GM18951 (cell line): ENCODE results near the gene TFDP1.
"Not testable (repeated sequence)": the region's sequence is repeated elsewhere in the genome, so short reads cannot be mapped to it uniquely, and the experiment has no call there.

Experiments
- POLR2A ChIP-seq: IDR thresholded peaks from 4 replicates; pipeline ENCODE4 v1.6.1; 2011; ENCODE audit warnings: mild to moderate bottlenecking; ENCODE audit not compliant: insufficient read length, insufficient read depth; ENCODE audit errors: extremely low read depth
- in situ Hi-C: fragments of 300-500 bp; cut with MboI; formaldehyde crosslinking; loops from one replicate; pipeline ENCODE4 v1.12.0; 2022; ENCODE audit warnings: low sequenced_read_pairs, mixed read lengths, inconsistent platforms; ENCODE audit not compliant: unreplicated experiment

TFDP1 gene

DNA sequence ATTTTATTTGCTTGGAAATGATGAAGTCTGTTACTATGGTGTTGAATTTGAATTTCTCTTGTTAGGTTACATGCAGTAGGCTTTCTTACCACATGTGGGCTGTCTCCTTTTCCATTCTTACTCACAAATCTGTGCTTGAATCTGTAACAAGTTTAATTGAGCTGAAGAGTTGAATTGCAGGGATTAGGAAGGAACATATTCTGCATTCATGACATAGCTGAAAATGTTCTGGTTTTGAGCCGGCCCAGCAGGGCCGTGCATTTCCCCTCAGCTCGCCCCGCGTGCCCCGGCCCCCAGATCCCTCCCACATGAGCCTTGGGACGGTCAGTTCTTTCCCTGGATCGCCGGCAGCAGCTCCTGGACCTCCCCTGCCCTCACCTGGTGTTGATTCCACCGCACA is 28.1 kb downstream of the TFDP1 start:
- in situ Hi-C loops: no loop called here
- TF ChIP-seq POLR2A: no peak

GRCh38 chr13:113613789-113614379 is 29.3 kb downstream of the TFDP1 start:
- no peak for TF ChIP-seq POLR2A
- in situ Hi-C loops: no loop called here

DNA sequence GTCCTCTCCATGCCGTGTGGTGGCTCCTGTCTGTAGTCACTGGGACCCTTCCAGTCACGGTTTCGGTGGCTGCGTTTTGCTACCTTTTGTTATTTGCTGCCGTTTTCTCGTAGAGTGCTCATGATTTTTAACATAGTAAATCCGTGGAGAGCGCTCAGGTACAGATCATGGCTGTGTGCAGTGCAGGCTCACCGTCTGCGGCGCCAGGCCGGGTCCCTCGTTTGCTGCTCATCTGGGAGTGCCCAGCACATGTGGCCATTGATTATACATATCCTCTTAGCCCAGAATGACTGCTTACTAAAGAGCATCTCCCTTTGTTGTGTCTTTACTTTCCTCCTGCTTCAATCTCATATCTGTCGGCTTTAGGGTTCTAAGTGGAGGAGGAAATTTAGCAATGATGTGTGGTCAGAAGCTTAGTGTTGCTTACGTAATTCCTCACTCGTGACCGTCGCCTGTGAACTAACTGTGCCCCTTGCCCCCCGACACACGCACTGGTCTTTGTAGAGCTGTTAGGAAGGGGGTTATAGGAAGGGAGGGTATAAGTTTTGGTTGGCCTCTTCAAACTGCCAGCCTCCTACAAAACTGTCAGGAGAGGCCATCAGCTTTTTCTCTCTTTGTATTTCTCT is 31.8 kb downstream of the TFDP1 start:
- in situ Hi-C loops: no loop called here
- no peak for TF ChIP-seq POLR2A

DNA sequence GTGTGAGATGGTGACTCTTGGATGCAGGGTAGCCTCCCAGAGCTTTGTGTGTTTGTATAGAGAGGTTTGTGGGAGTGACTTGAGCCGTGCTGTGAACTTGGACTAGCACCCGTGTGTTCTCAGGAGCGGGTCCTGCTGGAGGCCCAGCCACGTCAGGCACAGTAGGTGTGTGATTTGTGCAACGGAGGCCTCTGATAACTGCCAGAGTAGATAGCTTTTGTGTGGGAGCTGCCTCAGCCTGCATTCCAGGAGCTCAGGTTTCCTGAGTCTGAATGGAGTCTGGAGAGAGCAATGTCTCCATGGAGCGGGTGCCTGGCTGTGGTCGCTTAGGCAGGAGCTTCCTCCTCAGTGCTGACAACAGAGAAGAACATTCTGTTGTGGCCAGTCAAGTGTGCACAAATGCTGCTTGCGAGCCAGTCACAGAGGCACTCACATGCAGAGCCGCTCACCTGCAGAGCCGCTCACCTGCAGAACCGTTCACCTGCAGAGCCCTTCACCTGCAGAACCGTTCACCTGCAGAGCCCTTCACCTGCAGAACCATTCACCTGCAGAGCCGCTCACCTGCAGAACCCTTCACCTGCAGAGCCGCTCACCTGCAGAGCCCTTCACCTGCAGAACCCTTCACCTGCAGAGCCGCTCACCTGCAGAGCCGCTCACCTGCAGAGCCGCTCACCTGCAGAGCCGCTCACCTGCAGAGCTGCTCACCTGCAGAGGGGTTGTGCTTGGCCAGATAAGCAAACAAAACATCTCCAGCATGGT is 32.6 kb downstream of the TFDP1 start:
- no peak for TF ChIP-seq POLR2A
- in situ Hi-C loops: no loop called here

- TF ChIP-seq POLR2A: no peak
- in situ Hi-C loops: no loop called here
These were observed 33.4 kb downstream of the TFDP1 start for GRCh38 chr13:113617961-113618360.

GRCh38 chr13:113618455-113618854 is 33.9 kb downstream of the TFDP1 start:
- in situ Hi-C loops: no loop called here
- TF ChIP-seq POLR2A: no peak

DNA sequence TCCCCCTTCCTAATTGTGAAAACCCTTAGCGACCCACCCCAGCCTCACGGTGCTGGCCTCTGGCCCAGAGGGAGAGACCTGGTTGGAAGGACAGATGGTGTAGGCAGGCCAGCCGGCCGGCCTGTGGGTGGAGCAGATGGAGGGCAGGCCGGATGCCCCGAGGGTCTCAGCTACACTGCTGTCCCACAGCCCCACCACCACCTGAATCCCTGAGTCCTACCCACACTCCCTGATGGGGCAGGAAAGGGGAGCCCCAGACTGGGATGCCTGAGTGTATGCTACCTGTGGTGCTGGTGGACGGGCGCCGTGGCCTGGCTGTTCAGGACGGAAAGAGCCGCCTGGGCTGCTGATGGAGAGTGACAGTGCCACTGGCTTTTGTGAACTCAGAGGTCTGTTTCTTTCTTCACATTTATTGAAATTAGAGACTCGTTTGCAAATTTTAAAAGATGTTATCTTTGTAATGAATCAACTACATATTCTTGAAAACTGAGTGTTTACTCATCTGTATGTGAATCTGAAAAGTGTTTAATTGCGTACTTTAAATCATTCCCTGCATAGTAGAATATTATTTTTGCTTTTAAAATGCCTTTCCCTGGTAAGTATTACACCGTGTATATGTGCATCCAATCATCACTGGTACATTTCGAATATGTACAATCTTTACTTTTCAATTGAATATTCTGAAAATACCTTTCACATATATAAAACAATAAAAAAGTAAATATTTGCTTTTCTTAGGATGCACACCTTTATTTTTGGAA is 35.7 kb downstream of the TFDP1 start:
- no peak for TF ChIP-seq POLR2A
- in situ Hi-C loops: no loop called here

- TF ChIP-seq POLR2A: no peak
- in situ Hi-C loops: no loop called here
These were observed 36.5 kb downstream of the TFDP1 start for GRCh38 chr13:113621046-113621445.

DNA sequence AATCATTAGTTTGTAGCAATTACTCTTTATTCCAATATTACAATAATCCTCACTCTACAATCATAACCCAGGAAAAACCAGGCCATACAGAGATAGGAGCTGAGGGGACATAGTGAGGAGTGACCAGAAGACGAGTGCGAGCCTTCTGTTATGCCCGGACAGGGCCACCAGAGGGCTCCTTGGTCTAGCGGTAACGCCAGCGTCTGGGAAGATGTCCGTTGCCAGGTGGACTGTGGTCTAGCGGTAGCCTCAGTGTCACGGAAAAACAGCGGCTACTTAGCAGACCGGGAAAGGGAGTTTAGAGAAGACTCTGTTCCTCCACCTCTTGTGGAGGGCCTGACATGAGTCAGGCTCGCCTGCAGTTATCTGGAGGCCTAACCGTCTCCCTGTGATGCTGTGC is 36.9 kb downstream of the TFDP1 start:
- in situ Hi-C loops: not testable (repeated sequence)

- in situ Hi-C loops: not testable (repeated sequence)
These were observed 37.5 kb downstream of the TFDP1 start for GRCh38 chr13:113621986-113622550.

DNA sequence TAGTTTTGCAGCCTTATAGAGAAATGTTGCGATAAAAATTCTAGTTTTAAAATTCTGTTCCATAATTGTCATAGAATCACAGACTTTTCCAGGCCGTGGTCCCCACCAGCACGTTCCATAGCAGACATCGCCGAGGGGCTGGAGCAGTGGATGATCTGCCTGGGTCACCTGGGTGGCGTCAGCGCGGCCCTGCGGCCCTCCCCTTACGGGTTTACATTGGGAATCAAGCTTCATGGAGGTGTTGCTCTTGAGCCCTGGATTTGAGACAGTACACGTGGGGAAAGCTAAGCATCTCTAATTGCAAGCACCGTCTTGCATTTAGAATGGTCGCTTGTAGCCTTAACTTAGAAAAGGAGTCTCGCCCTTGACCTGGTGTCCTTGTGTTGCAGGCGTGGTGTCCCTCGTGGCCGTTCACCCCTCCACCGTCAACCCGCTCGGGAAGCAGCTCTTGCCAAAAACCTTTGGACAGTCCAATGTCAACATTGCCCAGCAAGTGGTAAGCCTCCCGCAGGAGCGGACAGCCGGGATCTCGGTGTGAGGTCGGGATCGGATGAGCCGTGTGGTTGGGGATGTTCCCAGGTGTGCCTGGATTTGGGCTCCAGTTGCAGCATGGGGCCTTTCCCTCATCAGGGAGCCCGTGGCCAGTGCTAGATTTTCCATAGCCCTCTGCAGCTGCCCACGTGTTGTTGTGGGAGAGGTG is 38.4 kb downstream of the TFDP1 start:
- no peak for TF ChIP-seq POLR2A
- in situ Hi-C loops: no loop called here

GRCh38 chr13:113623491-113624234 is 39.1 kb downstream of the TFDP1 start:
- TF ChIP-seq POLR2A: no peak
- in situ Hi-C loops: no loop called here
